Kidney glomerular epithelial cell (primary cell): Measurements from ENCODE around the gene UBA1.

Experiments used
- DNase-seq: peaks from one replicate; lab custom pipeline; 2025; lab: John Stamatoyannopoulos, UW

The UBA1 gene

GRCh38 chrX:47212381-47213293 is 19.0 kb downstream of the UBA1 start:
- DNase-seq: no peak

GRCh38 chrX:47214435-47215077 is 20.9 kb downstream of the UBA1 start:
- DNase-seq: no peak

- no peak for DNase-seq
Measured at GRCh38 chrX:47215291-47215900, 21.8 kb downstream of the UBA1 start.

GRCh38 chrX:47216393-47216925 is 22.8 kb downstream of the UBA1 start:
- no peak for DNase-seq

GRCh38 chrX:47217121-47217851 is 23.7 kb downstream of the UBA1 start:
- no peak for DNase-seq

GRCh38 chrX:47217852-47218279 is 24.2 kb downstream of the UBA1 start:
- peak; percentile 87 for DNase-seq

GRCh38 chrX:47218280-47218919 is 24.8 kb downstream of the UBA1 start, which contains the start of gene CDK16:
CDK16 (plus strand) TSS chrX:47218681; CDS start chrX:47223558, 4,877 bp downstream.
- peak; percentile 45 for DNase-seq

- no peak for DNase-seq
Measured at GRCh38 chrX:47218920-47219815, 25.5 kb downstream of the UBA1 start.

- no peak for DNase-seq
Measured at GRCh38 chrX:47221756-47222155, 28.1 kb downstream of the UBA1 start.

GRCh38 chrX:47222751-47223350 is 29.2 kb downstream of the UBA1 start:
- no peak for DNase-seq

- no peak for DNase-seq
Measured at GRCh38 chrX:47223476-47224250, 30.0 kb downstream of the UBA1 start.

- no peak for DNase-seq
Measured at GRCh38 chrX:47224266-47224895, 30.8 kb downstream of the UBA1 start.

GRCh38 chrX:47224896-47225290 is 31.3 kb downstream of the UBA1 start:
- no peak for DNase-seq

GRCh38 chrX:47226071-47226470 is 32.4 kb downstream of the UBA1 start:
- no peak for DNase-seq

- DNase-seq: no peak
Measured at GRCh38 chrX:47226531-47227333, 33.1 kb downstream of the UBA1 start.

GRCh38 chrX:47227334-47227583 is 33.6 kb downstream of the UBA1 start:
- DNase-seq: no peak

GRCh38 chrX:47228550-47229270 is 35.1 kb downstream of the UBA1 start:
- DNase-seq: no peak
